ENCODE results near the gene GRAMD2B. TPM values are rescaled to one million over a fixed set of nuclear protein-coding genes. Genes with fewer than 3 reads are reported as not detected.

Gene GRAMD2B
- total RNA-seq, 4 donors from 2014 or later, result 43.9 to 85.0 (median 52.3) TPM

- H3K4me1 ChIP-seq, result peaks cover 16% of the 10 kb centered on the region
- 58% methylated on average over 1 of the region's 1 CpG for WGBS
- H3K9me3 ChIP-seq, result no peaks in the 10 kb centered on the region
- DNase-seq (ENCODE audit: low spot score in 2 of 2), result no peak
- H3K4me3 ChIP-seq, result no peak overlapping the region
- peak overlapping the region; percentile 3 for H3K27ac ChIP-seq
- H3K27me3 ChIP-seq, result no peaks in the 10 kb centered on the region
- TF ChIP-seq CTCF (IDR thresholded peaks at IDR 0.05) (no peak), EP300 (IDR thresholded peaks at IDR 0.05) (no peak), POLR2A (IDR thresholded peaks at IDR 0.05) (no peak), POLR2AphosphoS5 (IDR thresholded peaks at IDR 0.05) (no peak)
- peaks cover 20% of the 10 kb centered on the region for H3K36me3 ChIP-seq
Measured at GRCh38 chr5:126461838-126462237, 38.6 kb downstream of the GRAMD2B start.

GRCh38 chr5:126462239-126463014 is 39.2 kb downstream of the GRAMD2B start:
- peaks cover 25% of the 10 kb centered on the region for H3K36me3 ChIP-seq
- no peak for DNase-seq (ENCODE audit: low spot score in 2 of 2)
- H3K9me3 ChIP-seq, result no peaks in the 10 kb centered on the region
- WGBS, result 45% methylated on average over 8 of the region's 8 CpGs
- no peak for TF ChIP-seq CTCF (IDR thresholded peaks at IDR 0.05)
- TF ChIP-seq POLR2A (IDR thresholded peaks at IDR 0.05), result no peak
- no peak for TF ChIP-seq POLR2AphosphoS5 (IDR thresholded peaks at IDR 0.05)
- no peak for TF ChIP-seq EP300 (IDR thresholded peaks at IDR 0.05)
- peak overlapping the region; percentile 3 for H3K27ac ChIP-seq
- no peaks in the 10 kb centered on the region for H3K27me3 ChIP-seq
- no peak overlapping the region for H3K4me3 ChIP-seq
- peaks cover 16% of the 10 kb centered on the region for H3K4me1 ChIP-seq

DNA sequence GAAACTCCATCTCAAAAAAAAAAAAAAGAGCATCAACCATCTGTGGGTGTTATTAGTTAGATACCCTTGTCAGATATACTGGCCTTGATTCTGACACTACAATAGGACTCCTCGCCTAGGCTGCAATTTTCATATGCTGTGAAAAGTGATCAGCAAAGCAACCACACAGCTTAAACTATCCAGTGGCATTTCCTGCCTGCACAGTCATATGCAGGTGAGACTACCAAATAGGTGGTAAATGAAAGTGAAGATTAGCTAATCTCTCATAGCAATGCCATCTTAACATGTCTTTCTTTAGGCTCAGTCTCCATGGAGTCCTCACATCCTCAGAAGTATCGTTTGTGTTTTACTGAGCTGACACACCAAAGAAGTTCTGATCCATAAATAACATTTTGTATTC is 40.8 kb downstream of the GRAMD2B start:
- Histone ChIP-seq H3K4me1 (peaks cover 24% of the 10 kb centered on the region), H3K36me3 (peaks cover 37% of the 10 kb centered on the region), H3K4me3 (no peak overlapping the region), H3K27me3 (no peaks in the 10 kb centered on the region), H3K27ac (no peak overlapping the region), H3K9me3 (no peaks in the 10 kb centered on the region)
- no peak for DNase-seq (ENCODE audit: low spot score in 2 of 2)
- 93% methylated on average over 2 of the region's 2 CpGs for WGBS
- no peak for TF ChIP-seq POLR2A (IDR thresholded peaks at IDR 0.05)
- TF ChIP-seq CTCF (IDR thresholded peaks at IDR 0.05), result no peak
- no peak for TF ChIP-seq EP300 (IDR thresholded peaks at IDR 0.05)
- TF ChIP-seq POLR2AphosphoS5 (IDR thresholded peaks at IDR 0.05), result no peak

DNA sequence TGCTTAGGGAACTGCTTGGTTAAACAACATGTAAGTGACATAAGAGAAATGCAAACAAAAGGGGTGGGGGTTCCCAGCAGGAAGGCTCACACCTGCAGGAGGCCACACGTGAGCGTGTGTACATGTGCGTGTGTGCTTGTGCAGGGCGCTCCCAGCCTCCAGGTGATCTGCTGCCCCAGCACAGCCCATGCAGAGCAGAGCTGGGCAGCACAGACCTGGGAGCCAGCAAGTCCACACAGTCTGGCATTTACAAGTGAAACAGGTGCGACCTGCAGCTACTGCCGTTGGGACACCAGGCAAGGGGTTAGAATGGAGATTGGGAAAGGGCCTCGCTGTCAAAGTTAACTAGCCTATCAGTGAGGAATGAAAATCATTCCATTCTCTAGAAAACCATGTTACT is 41.8 kb downstream of the GRAMD2B start:
- Histone ChIP-seq H3K4me1 (peaks cover 28% of the 10 kb centered on the region), H3K4me3 (no peak overlapping the region), H3K36me3 (peaks cover 41% of the 10 kb centered on the region), H3K27ac (no peak overlapping the region), H3K27me3 (no peaks in the 10 kb centered on the region), H3K9me3 (no peaks in the 10 kb centered on the region)
- no peak for DNase-seq (ENCODE audit: low spot score in 2 of 2)
- TF ChIP-seq CTCF (IDR thresholded peaks at IDR 0.05), result no peak
- TF ChIP-seq EP300 (IDR thresholded peaks at IDR 0.05), result no peak
- TF ChIP-seq POLR2A (IDR thresholded peaks at IDR 0.05), result no peak
- TF ChIP-seq POLR2AphosphoS5 (IDR thresholded peaks at IDR 0.05), result no peak
- 75% methylated on average over 7 of the region's 7 CpGs for WGBS

DNA sequence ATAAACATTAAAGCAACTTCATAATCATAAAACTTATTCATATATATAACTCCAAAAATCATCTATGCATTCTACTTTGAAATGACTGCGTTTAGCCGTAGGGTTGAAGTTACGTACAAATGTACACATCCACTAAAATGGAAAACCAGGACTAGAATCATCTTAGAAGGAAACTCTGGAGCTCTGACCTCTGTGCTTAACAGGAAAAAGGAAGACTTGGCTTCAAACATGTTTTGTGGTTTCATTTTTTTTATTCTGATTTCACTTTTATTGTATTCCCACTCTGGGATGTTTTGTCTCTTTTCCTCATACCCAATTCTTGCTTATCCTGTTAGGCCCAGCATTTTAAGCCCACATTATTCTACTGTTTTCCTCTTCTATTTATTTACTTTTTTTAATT is 44.9 kb downstream of the GRAMD2B start:
- Histone ChIP-seq H3K36me3 (peaks cover 48% of the 10 kb centered on the region), H3K4me1 (peaks cover 11% of the 10 kb centered on the region), H3K27ac (no peak overlapping the region), H3K9me3 (no peaks in the 10 kb centered on the region), H3K27me3 (no peaks in the 10 kb centered on the region), H3K4me3 (no peak overlapping the region)
- WGBS, result 87% methylated on average over 3 of the region's 3 CpGs
- no peak for DNase-seq (ENCODE audit: low spot score in 2 of 2)
- TF ChIP-seq EP300 (IDR thresholded peaks at IDR 0.05) (no peak), CTCF (IDR thresholded peaks at IDR 0.05) (no peak), POLR2A (IDR thresholded peaks at IDR 0.05) (no peak), POLR2AphosphoS5 (IDR thresholded peaks at IDR 0.05) (no peak)

All from suprapubic skin (tissue), 4 donors.